ENCODE data around the gene IER5L.

The IER5L gene

DNA sequence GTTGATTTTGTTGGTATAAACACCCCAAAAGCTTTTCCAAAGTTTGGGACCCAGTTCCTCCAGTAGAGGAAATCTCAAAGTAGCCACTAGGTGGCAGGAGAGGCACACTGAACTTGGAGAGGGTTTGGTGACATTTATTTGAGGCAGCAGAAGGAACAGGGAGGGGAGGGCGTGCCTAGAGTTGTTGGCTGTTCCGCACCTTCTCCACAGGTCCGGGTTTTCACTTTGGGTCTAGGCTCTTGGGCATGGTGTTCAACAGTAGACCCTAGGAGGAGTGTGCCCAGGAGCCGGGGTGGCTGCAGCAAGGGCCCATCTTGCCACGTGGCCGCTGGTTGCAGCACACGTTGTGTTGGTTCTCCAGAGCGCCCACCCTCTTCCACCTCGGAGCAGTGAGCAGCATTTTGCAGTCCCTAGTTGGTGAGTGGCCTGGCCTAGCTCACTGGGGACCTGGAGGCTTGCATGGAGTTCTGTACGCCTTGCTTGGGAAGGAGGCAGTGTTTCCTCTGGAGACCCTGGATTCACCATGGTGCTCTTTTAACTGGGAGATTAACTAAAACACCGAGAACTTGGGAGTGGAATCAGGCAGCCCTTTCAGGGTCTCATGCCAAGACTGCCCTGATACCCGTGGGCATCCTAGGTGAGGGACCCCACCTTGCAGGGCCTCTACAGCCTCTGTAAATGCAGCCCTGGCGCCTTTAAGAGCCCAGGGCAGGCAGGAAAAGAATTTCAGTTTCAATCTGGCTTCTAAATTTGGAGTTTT is 38.6 kb downstream of the IER5L start:
- Histone ChIP-seq H3K36me3 (peaks cover 28% of the 10 kb centered on the region), H3K9me3 (no peaks in the 10 kb centered on the region), H3K4me1 (peaks cover 30% of the 10 kb centered on the region), H3K4me3 (ENCODE audit: low read depth, low read length) (peak overlapping the region; percentile 55), H3K27me3 (no peaks in the 10 kb centered on the region)
- peak; percentile 83 for DNase-seq
- TF ChIP-seq, protein P1, sequence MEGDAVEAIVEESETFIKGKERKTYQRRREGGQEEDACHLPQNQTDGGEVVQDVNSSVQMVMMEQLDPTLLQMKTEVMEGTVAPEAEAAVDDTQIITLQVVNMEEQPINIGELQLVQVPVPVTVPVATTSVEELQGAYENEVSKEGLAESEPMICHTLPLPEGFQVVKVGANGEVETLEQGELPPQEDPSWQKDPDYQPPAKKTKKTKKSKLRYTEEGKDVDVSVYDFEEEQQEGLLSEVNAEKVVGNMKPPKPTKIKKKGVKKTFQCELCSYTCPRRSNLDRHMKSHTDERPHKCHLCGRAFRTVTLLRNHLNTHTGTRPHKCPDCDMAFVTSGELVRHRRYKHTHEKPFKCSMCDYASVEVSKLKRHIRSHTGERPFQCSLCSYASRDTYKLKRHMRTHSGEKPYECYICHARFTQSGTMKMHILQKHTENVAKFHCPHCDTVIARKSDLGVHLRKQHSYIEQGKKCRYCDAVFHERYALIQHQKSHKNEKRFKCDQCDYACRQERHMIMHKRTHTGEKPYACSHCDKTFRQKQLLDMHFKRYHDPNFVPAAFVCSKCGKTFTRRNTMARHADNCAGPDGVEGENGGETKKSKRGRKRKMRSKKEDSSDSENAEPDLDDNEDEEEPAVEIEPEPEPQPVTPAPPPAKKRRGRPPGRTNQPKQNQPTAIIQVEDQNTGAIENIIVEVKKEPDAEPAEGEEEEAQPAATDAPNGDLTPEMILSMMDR (IDR thresholded peaks at IDR 0.05; ENCODE audit: low read depth, low read length): peak; percentile 94

GRCh38 chr9:129138476-129139232 is 39.4 kb downstream of the IER5L start:
- Histone ChIP-seq H3K4me1 (peaks cover 30% of the 10 kb centered on the region), H3K9me3 (no peaks in the 10 kb centered on the region), H3K4me3 (ENCODE audit: low read depth, low read length) (no peak overlapping the region), H3K36me3 (peaks cover 24% of the 10 kb centered on the region), H3K27me3 (no peaks in the 10 kb centered on the region)
- TF ChIP-seq, protein P1 (IDR thresholded peaks at IDR 0.05; ENCODE audit: low read depth, low read length): no peak
- no peak for DNase-seq

DNA sequence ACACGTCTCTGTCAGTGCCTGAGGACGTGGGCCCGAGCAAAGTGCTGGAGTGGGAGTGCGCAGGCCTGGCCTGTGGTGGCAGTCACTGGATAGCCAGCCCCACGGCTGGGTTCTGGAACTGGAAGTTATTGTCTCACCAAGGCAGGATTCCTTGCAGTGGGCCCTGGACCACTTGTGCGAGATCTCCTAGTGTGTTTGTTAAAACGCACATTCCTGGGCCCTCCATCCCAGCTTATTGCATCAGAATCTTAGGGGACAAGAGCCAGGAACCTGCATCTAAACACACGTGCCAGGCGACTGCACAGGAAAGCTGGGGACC is 40.0 kb downstream of the IER5L start:
- TF ChIP-seq, protein P1 (IDR thresholded peaks at IDR 0.05; ENCODE audit: low read depth, low read length): no peak
- Histone ChIP-seq H3K27me3 (no peaks in the 10 kb centered on the region), H3K9me3 (no peaks in the 10 kb centered on the region), H3K4me1 (peaks cover 29% of the 10 kb centered on the region), H3K4me3 (ENCODE audit: low read depth, low read length) (no peak overlapping the region), H3K36me3 (peaks cover 24% of the 10 kb centered on the region)
- no peak for DNase-seq

DNA sequence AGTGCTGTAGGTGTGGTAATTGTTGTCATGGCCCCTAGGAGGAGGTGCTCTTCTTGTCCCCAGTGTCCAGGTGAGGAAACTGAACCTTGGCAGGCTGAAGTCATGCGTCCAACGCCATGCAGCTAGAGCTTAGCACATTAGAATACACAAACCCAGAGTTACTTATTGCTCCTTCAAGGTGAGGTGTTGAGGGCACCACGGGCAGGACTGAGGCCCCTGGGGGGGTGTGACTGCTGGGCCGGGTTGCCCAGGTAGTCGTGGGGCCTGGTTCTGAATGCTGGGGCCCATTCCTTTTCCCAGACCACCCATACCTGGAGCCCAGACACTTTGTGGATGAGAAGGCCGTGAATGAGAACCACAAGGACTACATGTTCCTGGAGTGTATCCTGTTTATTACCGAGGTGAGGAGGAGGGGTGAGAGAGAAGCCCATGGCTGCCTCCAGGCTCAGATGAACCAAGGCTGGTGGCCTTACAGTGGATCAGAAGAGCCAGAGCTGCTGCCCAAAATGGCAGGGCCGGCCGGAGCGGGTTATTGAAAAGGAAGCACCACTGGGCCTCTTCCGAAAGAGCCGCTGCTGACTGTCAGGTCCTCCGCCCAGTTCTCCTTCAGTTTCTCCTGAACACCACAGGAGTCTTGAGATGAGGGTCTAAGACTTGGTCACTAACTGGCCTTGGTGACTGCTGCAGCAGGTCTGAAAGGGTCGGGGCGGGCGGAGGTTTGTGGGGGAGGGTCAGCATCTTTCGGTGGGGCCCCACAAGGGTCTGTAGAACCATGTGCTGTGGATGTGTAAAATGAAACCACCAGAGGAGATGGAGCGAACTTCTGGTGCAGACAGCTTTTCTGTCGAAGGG is 40.5 kb downstream of the IER5L start:
- H3K4me1 ChIP-seq: peaks cover 24% of the 10 kb centered on the region
- TF ChIP-seq, protein P1 (IDR thresholded peaks at IDR 0.05; ENCODE audit: low read depth, low read length): no peak
- peaks cover 19% of the 10 kb centered on the region for H3K36me3 ChIP-seq
- no peak for DNase-seq
- no peak overlapping the region for H3K4me3 ChIP-seq (ENCODE audit: low read depth, low read length)
- H3K9me3 ChIP-seq: no peaks in the 10 kb centered on the region
- no peaks in the 10 kb centered on the region for H3K27me3 ChIP-seq

DNA sequence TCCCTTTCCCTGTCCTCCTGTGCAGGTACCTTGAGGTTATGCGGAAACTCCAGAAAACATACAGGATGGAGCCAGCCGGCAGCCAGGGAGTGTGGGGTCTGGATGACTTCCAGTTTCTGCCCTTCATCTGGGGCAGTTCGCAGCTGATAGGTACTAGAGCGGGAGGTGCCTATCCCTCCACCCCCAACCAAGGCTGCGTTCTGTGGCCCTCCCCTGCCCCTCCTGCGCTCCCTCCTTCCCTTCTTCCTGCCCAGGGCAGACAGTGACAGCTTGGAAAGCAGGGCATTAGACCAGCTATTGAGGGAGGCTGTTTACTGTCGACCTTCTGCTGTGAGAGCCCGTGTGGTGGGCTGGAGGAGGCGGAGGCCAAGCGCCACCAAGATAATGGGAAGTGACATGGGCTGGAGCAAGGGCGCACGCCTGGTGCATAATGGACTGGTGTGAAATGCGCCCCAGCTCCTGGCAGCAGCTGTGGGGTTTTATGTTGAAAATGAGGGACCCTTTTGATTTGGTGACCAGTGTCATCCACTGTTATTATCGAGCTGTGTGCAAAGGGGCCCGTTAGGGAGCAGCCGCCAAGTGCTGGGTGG is 41.5 kb downstream of the IER5L start:
- Histone ChIP-seq H3K9me3 (no peaks in the 10 kb centered on the region), H3K4me1 (peaks cover 16% of the 10 kb centered on the region), H3K4me3 (ENCODE audit: low read depth, low read length) (no peak overlapping the region), H3K36me3 (peaks cover 17% of the 10 kb centered on the region), H3K27me3 (no peaks in the 10 kb centered on the region)
- TF ChIP-seq, protein P1 (IDR thresholded peaks at IDR 0.05; ENCODE audit: low read depth, low read length): no peak
- no peak for DNase-seq

Measured in BE2C (cell line).